DMS153 treated with DMSO at 0.1 percent for 48 hours (cell line): ENCODE results near the gene COL17A1.

Experiments used
- DNase-seq: peaks from one replicate; lab custom pipeline; 2025; ENCODE audit not compliant: unreplicated experiment; lab: John Stamatoyannopoulos, UW

Gene COL17A1

GRCh38 chr10:104085801-104086400 is at the start of gene COL17A1:
Gene COL17A1, minus strand, starts transcription at chr10:104085880. Its CDS starts 5,207 bp downstream, at chr10:104080673.
- DNase-seq, result peak; percentile 38

GRCh38 chr10:104130041-104130440 is 44.4 kb upstream of the COL17A1 start:
- no peak for DNase-seq

- no peak for DNase-seq
These were observed 42.5 kb upstream of the COL17A1 start for GRCh38 chr10:104128214-104128613.

- peak; percentile 9 for DNase-seq
These were observed 41.7 kb upstream of the COL17A1 start for GRCh38 chr10:104127411-104127810.

- DNase-seq, result peak; percentile 17
These were observed 37.7 kb upstream of the COL17A1 start for GRCh38 chr10:104123397-104123796.

- DNase-seq, result peak; percentile 85
These were observed 36.8 kb upstream of the COL17A1 start for GRCh38 chr10:104122225-104123107.

GRCh38 chr10:104121485-104122224 is 36.0 kb upstream of the COL17A1 start, which contains the start of gene SFR1:
Gene SFR1, plus strand, starts transcription at chr10:104122171. Its CDS starts 13 bp downstream, at chr10:104122184.
- DNase-seq, result peak; percentile 99

- peak; percentile 35 for DNase-seq
These were observed 35.3 kb upstream of the COL17A1 start for GRCh38 chr10:104120903-104121484.

GRCh38 chr10:104120512-104120902 is 34.8 kb upstream of the COL17A1 start:
- no peak for DNase-seq

- no peak for DNase-seq
These were observed 34.3 kb upstream of the COL17A1 start for GRCh38 chr10:104119996-104120395.

- DNase-seq, result peak; percentile 91
These were observed 32.2 kb upstream of the COL17A1 start for GRCh38 chr10:104117839-104118323.

GRCh38 chr10:104113376-104113956 is 27.8 kb upstream of the COL17A1 start:
- DNase-seq, result no peak

- no peak for DNase-seq
These were observed 24.4 kb upstream of the COL17A1 start for GRCh38 chr10:104109908-104110662.

GRCh38 chr10:104104926-104105325 is 19.2 kb upstream of the COL17A1 start:
- DNase-seq, result no peak

GRCh38 chr10:104104418-104104817 is 18.7 kb upstream of the COL17A1 start:
- DNase-seq, result no peak

- no peak for DNase-seq
These were observed 18.3 kb upstream of the COL17A1 start for GRCh38 chr10:104103956-104104355.

- no peak for DNase-seq
These were observed 16.2 kb upstream of the COL17A1 start for GRCh38 chr10:104101902-104102301.

- no peak for DNase-seq
These were observed 15.1 kb upstream of the COL17A1 start for GRCh38 chr10:104100795-104101194.

GRCh38 chr10:104099941-104100340 is 14.3 kb upstream of the COL17A1 start:
- no peak for DNase-seq

GRCh38 chr10:104099269-104099668 is 13.6 kb upstream of the COL17A1 start:
- no peak for DNase-seq
